Measurements from ENCODE around the gene RTN4R.

RTN4R gene

DNA sequence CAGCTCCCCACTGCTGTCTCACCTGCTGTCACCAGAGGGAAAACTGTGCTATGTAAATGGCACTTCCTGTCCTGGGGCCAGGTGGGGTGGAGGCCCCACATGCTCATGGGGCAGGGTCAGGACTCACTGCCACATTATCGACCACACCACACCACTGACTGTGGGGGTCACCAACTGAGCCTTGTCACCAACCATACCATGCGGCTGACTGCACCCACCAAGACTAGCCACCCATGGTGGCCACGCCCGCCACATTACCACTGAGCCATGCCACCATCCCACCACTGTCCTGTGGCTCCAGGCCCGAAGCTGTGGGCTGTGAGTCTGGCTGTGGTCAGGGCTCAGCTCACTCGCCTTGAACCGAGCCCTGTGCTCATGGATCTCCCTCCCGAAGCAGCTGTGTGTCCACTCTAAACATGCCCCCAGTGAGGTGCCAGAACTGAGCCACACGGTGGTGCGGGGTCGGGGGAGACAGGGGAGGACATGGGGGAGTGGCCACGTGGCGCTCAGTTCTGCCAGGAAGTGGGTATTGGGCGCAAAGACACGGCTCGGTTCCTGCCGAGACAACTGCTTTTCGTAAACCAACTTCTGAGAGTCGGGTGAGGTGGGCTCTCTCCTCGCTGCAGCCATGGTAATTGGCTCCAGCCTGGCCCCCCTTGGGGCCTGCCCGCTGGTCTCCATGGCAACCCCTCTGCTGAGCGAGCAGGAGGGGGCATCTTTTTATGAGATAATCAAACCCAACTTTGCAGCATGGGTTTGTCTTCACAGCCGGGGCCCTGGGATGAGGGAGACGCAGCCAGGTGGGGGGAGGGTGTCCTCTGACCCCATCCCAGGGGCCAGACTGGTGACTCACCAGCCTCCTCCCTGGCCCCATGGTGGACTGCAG is 23.2 kb downstream of the RTN4R start:
- no peak for DNase-seq (ENCODE audit: low read depth, low spot score)
- no peak overlapping the region for H3K27ac ChIP-seq

DNA sequence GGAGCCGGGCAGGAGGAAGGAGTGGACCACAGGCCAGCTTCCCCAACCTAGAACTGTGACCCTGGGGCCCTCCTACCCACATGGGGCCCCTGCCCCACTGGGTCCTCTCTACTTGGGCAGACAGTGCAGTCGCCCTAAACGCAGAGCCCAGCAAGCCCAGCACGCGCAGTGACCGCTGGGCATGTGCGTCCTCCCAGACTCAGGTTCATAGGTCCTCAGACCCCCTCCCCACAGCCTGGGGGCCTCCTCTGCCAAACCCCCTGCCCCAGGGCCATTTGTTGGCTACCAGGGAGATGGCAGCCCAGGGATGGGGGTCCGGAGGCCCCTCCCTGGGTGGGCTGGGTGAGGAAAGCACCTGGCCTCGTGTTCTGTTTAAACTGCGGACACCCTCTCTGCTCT is 23.9 kb downstream of the RTN4R start:
- no peak for DNase-seq (ENCODE audit: low read depth, low spot score)
- no peak overlapping the region for H3K27ac ChIP-seq

GRCh38 chr22:20243537-20244249 is 24.4 kb downstream of the RTN4R start:
- no peak overlapping the region for H3K27ac ChIP-seq
- no peak for DNase-seq (ENCODE audit: low read depth, low spot score)

GRCh38 chr22:20243176-20243536 is 25.0 kb downstream of the RTN4R start:
- no peak overlapping the region for H3K27ac ChIP-seq
- no peak for DNase-seq (ENCODE audit: low read depth, low spot score)

GRCh38 chr22:20242393-20243175 is 25.5 kb downstream of the RTN4R start:
- no peak overlapping the region for H3K27ac ChIP-seq
- no peak for DNase-seq (ENCODE audit: low read depth, low spot score)

DNA sequence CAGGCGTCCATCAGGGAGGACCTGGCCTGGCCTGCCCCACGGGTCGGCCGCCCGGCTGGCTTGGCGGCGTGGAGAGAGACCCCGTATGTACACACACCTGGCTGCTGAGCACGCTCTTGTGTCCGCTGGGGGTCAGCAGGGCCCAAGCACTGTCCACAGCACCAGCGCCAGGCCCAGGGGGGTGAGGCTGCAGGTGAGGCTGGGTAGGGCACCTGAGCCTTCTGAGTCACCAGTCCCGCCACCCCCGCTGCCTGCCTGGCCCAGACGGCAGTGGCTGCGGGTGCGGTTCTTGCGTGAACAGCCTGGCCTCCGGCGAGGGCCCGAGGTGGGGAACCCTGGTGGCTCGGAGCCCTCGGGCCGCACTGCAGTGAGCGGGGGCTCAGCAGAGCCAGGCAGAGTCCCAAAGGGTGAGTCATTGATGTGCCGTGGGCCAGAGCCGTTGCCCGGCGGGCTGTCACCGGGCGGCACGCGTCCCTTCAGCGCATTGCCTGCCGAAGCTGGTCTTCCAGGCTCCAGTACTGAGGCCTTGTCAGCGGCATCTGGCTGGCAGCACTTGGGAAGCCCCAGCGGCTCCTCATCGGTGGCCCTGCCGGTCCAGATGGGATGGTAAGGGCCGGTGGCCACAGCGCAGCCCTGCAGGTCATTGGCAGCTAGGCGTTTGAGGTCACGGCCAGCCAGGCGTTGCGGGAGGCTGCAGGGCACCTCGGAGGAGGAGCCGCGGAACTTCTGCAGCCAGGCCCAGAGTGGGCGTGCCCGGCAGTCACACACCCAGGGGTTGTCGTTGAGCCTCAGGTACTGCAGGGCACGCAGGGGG is 26.3 kb downstream of the RTN4R start:
- DNase-seq (ENCODE audit: low read depth, low spot score), result no peak
- no peak overlapping the region for H3K27ac ChIP-seq

- no peak for DNase-seq (ENCODE audit: low read depth, low spot score)
- no peak overlapping the region for H3K27ac ChIP-seq
These were observed 27.2 kb downstream of the RTN4R start for GRCh38 chr22:20240900-20241299.

DNA sequence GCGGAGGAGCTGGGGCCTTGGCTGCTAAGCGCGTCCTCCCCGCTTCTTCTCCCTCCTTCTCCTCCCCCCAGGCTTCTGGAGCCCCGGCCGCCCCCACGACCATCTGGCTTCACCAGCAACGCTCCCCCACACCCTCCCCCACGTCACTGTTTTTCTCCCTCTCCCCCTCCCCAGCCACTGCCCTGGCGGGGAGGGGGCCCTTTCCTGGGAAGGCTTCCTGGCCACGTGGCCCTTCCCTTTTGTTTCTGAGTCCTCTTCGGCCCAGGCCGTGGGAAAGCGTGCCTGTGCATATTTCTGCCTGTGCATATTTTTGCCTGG is 27.7 kb downstream of the RTN4R start:
- H3K27ac ChIP-seq, result no peak overlapping the region
- no peak for DNase-seq (ENCODE audit: low read depth, low spot score)

GRCh38 chr22:20239676-20240446 is 28.3 kb downstream of the RTN4R start:
- no peak for DNase-seq (ENCODE audit: low read depth, low spot score)
- no peak overlapping the region for H3K27ac ChIP-seq

DNA sequence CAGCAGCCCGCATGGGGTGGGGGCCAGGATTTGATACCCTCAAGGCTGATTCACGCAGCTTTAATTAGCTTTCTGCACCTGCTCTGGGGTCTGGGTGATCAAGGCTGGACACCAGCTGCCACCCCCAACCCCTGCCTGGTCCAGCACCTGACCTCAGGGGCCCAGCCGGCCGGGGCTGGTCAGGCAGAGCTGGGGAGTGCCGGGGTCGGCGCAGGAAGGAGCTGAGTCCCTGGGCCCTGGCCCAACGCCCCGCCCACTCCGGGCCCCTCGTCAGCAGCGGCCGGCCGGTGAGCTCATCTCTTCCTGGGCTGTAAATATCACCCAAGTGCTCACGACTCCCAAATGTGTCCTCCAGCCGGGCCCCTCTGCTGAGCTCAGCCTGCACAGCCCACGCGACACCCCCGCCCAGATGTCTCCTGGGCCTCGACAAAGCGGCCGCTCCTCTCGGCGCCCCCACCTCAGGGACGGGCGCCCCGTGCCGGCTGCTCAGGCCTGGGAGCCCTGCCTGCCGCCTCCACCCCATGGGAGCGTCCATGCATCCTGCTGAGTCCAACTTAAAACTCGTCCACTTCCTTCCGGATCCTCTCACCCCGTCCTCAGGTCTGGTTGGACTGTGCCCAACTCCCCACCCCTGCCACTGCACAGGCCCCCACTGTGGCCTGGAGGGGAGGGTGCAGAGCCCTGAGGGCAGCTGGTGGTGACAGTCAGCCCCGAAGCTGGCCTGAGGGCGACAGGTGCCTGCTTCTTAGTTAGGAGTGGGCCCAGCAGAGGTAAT is 29.0 kb downstream of the RTN4R start:
- no peak for DNase-seq (ENCODE audit: low read depth, low spot score)
- no peak overlapping the region for H3K27ac ChIP-seq

DNA sequence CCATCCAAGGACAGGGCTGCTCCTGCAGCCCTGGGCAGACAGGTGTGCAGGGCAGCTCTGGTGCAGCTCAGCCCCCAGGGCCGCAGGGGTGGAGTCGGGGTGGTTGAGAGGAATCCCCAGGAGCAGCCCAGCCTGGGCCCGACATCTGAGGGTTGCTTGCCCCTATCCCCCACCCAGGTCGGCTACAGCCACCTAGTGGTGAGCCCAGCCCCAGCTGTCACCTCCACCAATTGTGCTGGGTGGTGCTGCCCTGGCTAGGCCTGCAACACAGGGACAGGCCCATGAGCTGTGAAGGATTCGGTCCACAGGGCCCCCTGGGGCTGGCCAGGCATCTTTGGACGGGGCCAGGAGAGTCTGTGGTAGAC is 29.6 kb downstream of the RTN4R start:
- DNase-seq (ENCODE audit: low read depth, low spot score), result no peak
- H3K27ac ChIP-seq, result no peak overlapping the region

GRCh38 chr22:20237480-20238440 is 30.4 kb downstream of the RTN4R start:
- DNase-seq (ENCODE audit: low read depth, low spot score), result no peak
- no peak overlapping the region for H3K27ac ChIP-seq

- DNase-seq (ENCODE audit: low read depth, low spot score), result no peak
- no peak overlapping the region for H3K27ac ChIP-seq
These were observed 31.9 kb downstream of the RTN4R start for GRCh38 chr22:20236052-20236717.

GRCh38 chr22:20235389-20235991 is 32.6 kb downstream of the RTN4R start:
- DNase-seq (ENCODE audit: low read depth, low spot score), result no peak

GRCh38 chr22:20234760-20235388 is 33.2 kb downstream of the RTN4R start:
- H3K27ac ChIP-seq, result no peak overlapping the region
- no peak for DNase-seq (ENCODE audit: low read depth, low spot score)

More at GRCh38 chr22:20235389-20235991, 32.6 kb downstream of the RTN4R start:
- H3K27ac ChIP-seq, result no peak overlapping the region

- no peak for DNase-seq (ENCODE audit: low read depth, low spot score)
- no peak overlapping the region for H3K27ac ChIP-seq
These were observed 33.8 kb downstream of the RTN4R start for GRCh38 chr22:20234314-20234682.

Measured in epithelial cell of prostate (primary cell).